Lung (tissue), 12 donors: Measurements from ENCODE around the gene MLX. TPM values are rescaled to one million over a fixed set of nuclear protein-coding genes. Genes with fewer than 3 reads are reported as not detected.
"Not testable (repeated sequence)": the region's sequence is repeated elsewhere in the genome, so short reads cannot be mapped to it uniquely, and the experiment has no call there.

ENCODE experiments used
- ATAC-seq: fragments of 200-7000 bp; cut with Tn5 transposase; one replicate; pipeline ENCODE4 v1.9.1; 2020; ENCODE audit warnings: moderate number of reproducible peaks; ENCODE audit not compliant: insufficient read depth, low FRiP score
- DNase-seq, 3 donors: peaks; one replicate each; pipeline ENCODE4 v3.0.0-alpha.2; 2013 to 2017
- H3K27ac ChIP-seq, 2 donors: one replicate each; pipeline ENCODE4 v1.5.1; 2013; ENCODE audit warnings: mild to moderate bottlenecking in 2 of 2, moderate library complexity in 2 of 2, control low read depth in 1 of 2, inconsistent platforms in 1 of 2, low read depth in 1 of 2, low read length in 1 of 2
- H3K27me3 ChIP-seq, 3 donors: one replicate each; pipeline ENCODE4 v1.5.1; 2013; ENCODE audit warnings: low read length in 2 of 3; ENCODE audit not compliant: control insufficient read depth in 3 of 3, insufficient read depth in 3 of 3
- H3K36me3 ChIP-seq, 4 donors: one replicate each; pipeline ENCODE4 v1.5.1; 2013; ENCODE audit warnings: low read length in 4 of 4, mild to moderate bottlenecking in 1 of 4, moderate library complexity in 1 of 4; ENCODE audit not compliant: control insufficient read depth in 4 of 4, insufficient read depth in 4 of 4
- H3K4me1 ChIP-seq, 5 donors: one replicate each; pipeline ENCODE4 v1.5.1; 2013; ENCODE audit warnings: low read length in 5 of 5, mild to moderate bottlenecking in 2 of 5, moderate library complexity in 1 of 5; ENCODE audit not compliant: control insufficient read depth in 5 of 5, insufficient read depth in 5 of 5
- H3K4me3 ChIP-seq: one replicate; pipeline ENCODE4 v1.5.1; 2013; ENCODE audit warnings: mild to moderate bottlenecking, control low read depth, moderate library complexity
- H3K9ac ChIP-seq, 2 donors: one replicate each; pipeline ENCODE4 v1.5.1; 2013; ENCODE audit warnings: low read length in 2 of 2, control low read depth in 1 of 2; ENCODE audit not compliant: insufficient read depth in 1 of 2
- H3K9me3 ChIP-seq, 4 donors: one replicate each; pipeline ENCODE4 v1.5.1; 2013; ENCODE audit warnings: low read length in 3 of 4, mild to moderate bottlenecking in 1 of 4, moderate library complexity in 1 of 4; ENCODE audit not compliant: control insufficient read depth in 4 of 4, insufficient read depth in 3 of 4
- WGBS, 2 donors: extraction: QIAGEN DNeasy Blood & Tissue Kit; methylation state at CpG; one replicate each; pipeline ENCODE4 v1.1.7; 2013; 5-methylcytosine and 5-hydroxymethylcytosine counted together
- polyA plus RNA-seq, 2 donors: library from polyadenylated mRNA; stranded (reverse); fragments of 200-250 nt; gene quantifications; one replicate each; pipeline ENCODE4 v1.2.1, GENCODE V29; 2013
- total RNA-seq, 2 donors: library from RNA; depleted of rRNA in 1 of 2; stranded (reverse); fragments of >200 nt in 1 of 2; gene quantifications; one replicate each; pipeline ENCODE4 v1.2.1, GENCODE V29; 2014 to 2021
- TF ChIP-seq, protein P1 (sequence below): IDR thresholded peaks from 2 replicates; pipeline ENCODE4 v1.5.1; 2012; ENCODE audit warnings: mild to moderate bottlenecking; ENCODE audit errors: control extremely low read depth, extremely low read depth
- donor health status: control.
- donor health status: control.
- donor health status: Bipolar disorder and iron deficiency.
- donor health status: healthy.
- donor health status: DM: yes; HTN: yes; CAD: no.

The MLX gene
- total and polyA plus RNA-seq, 4 donors: 31.9 to 71.6 (median 65.7) TPM

- peak overlapping the region; percentile 83 for H3K4me3 ChIP-seq
- no peaks in the 10 kb centered on the region for H3K27me3 ChIP-seq
- no peaks in the 10 kb centered on the region for H3K9me3 ChIP-seq
- TF ChIP-seq, protein P1, sequence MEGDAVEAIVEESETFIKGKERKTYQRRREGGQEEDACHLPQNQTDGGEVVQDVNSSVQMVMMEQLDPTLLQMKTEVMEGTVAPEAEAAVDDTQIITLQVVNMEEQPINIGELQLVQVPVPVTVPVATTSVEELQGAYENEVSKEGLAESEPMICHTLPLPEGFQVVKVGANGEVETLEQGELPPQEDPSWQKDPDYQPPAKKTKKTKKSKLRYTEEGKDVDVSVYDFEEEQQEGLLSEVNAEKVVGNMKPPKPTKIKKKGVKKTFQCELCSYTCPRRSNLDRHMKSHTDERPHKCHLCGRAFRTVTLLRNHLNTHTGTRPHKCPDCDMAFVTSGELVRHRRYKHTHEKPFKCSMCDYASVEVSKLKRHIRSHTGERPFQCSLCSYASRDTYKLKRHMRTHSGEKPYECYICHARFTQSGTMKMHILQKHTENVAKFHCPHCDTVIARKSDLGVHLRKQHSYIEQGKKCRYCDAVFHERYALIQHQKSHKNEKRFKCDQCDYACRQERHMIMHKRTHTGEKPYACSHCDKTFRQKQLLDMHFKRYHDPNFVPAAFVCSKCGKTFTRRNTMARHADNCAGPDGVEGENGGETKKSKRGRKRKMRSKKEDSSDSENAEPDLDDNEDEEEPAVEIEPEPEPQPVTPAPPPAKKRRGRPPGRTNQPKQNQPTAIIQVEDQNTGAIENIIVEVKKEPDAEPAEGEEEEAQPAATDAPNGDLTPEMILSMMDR: no peak
- peak overlapping the region; percentile 88 to 98 for H3K27ac ChIP-seq
- H3K36me3 ChIP-seq: peaks cover 3 to 27% (median 5%) of the 10 kb centered on the region in 4 donors
- 86 to 91% methylated on average over 31 of the region's 31 CpGs for WGBS, 2 donors
- H3K9ac ChIP-seq: no peak overlapping the region
- DNase-seq (no peak), ATAC-seq (no peak)
- peaks cover 0 to 18% (median 2%) of the 10 kb centered on the region in 5 donors for H3K4me1 ChIP-seq
Measured at GRCh38 chr17:42537156-42537805, 29.6 kb upstream of the MLX start.

- DNase-seq: no peak
- Histone ChIP-seq H3K4me1 (peaks cover 0 to 18% (median 2%) of the 10 kb centered on the region in 5 donors), H3K36me3 (peaks cover 3 to 33% (median 6%) of the 10 kb centered on the region in 4 donors), H3K9me3 (no peaks in the 10 kb centered on the region), H3K27me3 (no peaks in the 10 kb centered on the region), H3K4me3 (no peak overlapping the region), H3K27ac (no peak overlapping the region), H3K9ac (no peak overlapping the region)
- WGBS, 2 donors: 91 to 94% methylated on average over 5 of the region's 5 CpGs
- no peak for ATAC-seq
- TF ChIP-seq, protein P1: no peak
Measured at GRCh38 chr17:42537826-42538451, 29.0 kb upstream of the MLX start.

DNA sequence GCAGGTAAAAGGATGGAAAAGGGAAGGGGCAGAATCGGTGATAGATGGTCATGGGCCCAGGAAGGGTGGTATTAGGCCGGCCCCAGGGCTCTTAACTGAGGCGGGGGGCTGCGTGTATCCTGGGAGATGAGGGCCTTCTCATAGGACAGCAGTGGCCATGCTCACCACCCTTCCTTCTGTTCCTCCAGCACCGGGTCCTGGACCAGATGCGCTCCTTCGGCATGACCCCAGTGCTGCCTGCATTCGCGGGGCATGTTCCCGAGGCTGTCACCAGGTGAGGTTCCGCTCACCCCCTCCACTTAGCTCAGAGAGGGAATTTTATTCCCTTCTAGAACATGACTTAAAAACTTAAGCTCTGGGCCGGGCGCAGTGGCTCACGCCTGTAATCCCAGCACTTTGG, 28.4 kb upstream of the MLX start:
- ATAC-seq: no peak
- 96% methylated on average over 14 of the region's 14 CpGs for WGBS, 2 donors
- Histone ChIP-seq H3K27me3 (no peaks in the 10 kb centered on the region), H3K9me3 (no peaks in the 10 kb centered on the region), H3K4me3 (no peak overlapping the region), H3K36me3 (peaks cover 3 to 38% (median 6%) of the 10 kb centered on the region in 4 donors), H3K27ac (no peak overlapping the region), H3K4me1 (peaks cover 0 to 18% (median 2%) of the 10 kb centered on the region in 5 donors), H3K9ac (no peak overlapping the region)
- no peak for DNase-seq
- TF ChIP-seq, protein P1: no peak

DNA sequence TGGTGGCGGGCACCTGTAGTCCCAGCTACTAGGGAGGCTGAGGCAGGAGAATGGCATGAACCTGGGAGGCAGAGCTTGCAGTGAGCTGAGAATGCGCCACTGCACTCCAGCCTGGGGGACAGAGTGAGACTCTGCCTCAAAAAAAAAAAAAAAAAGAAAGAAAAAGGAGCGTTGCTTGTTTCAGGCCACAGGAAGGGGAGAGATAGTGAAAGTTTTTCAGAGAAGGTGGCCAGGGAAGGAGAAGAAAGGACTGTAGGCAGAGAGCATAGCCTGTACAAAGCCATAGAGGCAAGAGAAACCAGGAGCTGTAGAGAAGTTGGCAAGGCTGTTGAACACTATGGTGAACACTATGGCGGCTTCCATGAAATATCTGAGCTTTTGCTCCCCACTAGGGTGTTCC, 26.3 kb upstream of the MLX start:
- ATAC-seq: not testable (repeated sequence)

More for the DNA sequence above, 26.3 kb upstream of the MLX start:
- 85 to 93% methylated on average over 4 of the region's 4 CpGs for WGBS, 2 donors
- not testable (repeated sequence) for H3K4me3 ChIP-seq, H3K9me3 ChIP-seq, H3K9ac ChIP-seq, DNase-seq, H3K27me3 ChIP-seq, H3K27ac ChIP-seq
- peaks cover 0 to 10% (median 0%) of the 10 kb centered on the region in 5 donors for H3K4me1 ChIP-seq
- H3K36me3 ChIP-seq: peaks cover 5 to 50% (median 9%) of the 10 kb centered on the region in 4 donors
